ENCODE data around the gene E2F6.

The E2F6 gene

DNA sequence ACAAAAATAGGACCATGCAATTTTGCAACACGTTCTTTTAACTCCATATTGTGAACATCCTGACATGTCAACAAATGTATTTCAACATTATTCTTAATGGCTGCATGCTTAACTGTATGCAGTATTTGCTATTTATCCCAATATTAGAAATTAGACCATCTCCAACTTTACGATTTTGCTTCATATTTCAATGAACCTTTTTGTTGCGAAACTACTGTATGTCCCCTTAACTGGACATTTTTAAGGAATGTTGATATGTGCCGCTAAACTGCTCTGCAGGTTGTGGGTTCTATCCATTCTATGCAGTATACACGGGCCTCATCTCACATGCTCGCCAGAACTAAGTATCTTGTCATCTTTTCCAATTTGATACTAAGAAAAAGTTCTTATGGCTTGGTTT lies 11.1 kb downstream of the E2F6 start:
- no peak for DNase-seq

GRCh38 chr2:11450791-11451190 lies 15.2 kb downstream of the E2F6 start:
- no peak for DNase-seq

DNA sequence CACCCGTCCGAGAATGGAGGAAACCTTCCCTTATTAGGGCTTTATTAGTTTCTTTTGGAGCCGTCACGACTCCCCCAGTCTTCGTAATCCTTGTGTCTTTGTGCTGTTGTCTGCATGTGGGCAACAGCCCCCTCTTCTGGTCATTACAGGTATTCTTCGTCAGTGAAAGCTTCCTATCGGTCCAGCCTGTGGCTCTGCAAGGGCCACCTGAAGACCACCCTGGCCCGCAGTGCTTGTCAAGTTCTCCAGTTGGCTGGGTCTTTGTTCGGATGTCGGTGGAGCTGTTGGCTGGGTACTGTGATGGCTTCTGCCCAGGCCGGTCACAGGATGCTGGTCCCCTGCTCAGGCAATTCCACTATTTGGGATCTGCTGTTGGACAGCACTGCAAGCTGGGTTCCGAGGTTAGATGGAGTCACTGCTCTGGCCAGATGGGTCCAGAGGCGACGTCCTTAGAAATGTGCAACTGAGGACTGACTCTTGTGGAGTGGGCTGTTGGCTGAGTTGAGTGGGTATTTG lies 19.2 kb downstream of the E2F6 start:
- peak; percentile 24 for DNase-seq

GRCh38 chr2:11444737-11445136 lies 21.2 kb downstream of the E2F6 start:
- DNase-seq = no peak

DNA sequence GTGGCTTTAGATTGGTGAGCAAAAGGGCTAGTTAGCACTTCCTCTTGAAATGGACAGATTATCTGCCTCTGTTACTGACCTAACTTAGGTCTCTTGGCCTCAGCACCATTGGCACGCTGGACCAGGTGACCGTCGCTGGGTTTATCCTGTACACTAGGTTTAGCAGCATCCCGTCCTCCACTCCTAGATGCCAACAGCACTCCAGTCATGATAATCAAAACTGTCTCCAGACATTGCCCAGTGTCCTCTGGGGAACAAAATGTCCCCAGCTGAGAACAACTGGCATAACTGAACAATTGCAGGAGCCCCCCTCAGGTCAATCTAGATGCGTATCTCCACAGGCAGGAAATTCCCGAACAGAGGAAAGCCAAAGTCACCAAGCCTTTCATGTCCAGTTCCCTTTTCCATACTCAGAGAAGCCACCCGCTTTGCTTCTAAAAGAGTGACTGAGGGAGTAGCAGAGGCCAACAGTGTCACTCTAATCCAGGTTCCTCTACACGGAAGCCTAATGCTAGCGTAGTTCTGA lies 27.3 kb downstream of the E2F6 start:
- no peak for DNase-seq

- DNase-seq = no peak
Measured at GRCh38 chr2:11437602-11438001, 28.4 kb downstream of the E2F6 start.

GRCh38 chr2:11435036-11435435 lies 30.9 kb downstream of the E2F6 start:
- DNase-seq = no peak

GRCh38 chr2:11434443-11434842 lies 31.5 kb downstream of the E2F6 start:
- DNase-seq = no peak

DNA sequence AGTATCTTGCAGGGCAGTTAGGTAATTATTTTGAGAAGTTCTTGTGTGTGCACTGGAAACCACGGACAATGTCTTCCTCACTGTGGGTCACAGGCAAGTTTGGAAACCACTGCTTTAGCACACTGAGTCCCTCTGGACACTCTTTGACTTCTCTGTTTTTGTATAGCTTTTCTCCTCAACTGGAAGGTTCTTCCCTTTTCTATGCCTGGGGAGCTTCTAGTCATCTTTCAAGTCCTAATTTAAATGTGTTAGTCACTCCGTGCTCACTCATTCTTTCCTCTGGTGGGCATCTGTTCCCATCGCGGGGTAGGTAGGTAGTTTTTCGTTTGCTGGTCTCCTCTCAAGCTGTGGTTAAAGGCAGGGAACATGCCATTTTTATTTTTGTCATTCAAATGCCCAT lies 32.1 kb downstream of the E2F6 start:
- no peak for DNase-seq

- DNase-seq = no peak
Measured at GRCh38 chr2:11430729-11431128, 35.2 kb downstream of the E2F6 start.

DNA sequence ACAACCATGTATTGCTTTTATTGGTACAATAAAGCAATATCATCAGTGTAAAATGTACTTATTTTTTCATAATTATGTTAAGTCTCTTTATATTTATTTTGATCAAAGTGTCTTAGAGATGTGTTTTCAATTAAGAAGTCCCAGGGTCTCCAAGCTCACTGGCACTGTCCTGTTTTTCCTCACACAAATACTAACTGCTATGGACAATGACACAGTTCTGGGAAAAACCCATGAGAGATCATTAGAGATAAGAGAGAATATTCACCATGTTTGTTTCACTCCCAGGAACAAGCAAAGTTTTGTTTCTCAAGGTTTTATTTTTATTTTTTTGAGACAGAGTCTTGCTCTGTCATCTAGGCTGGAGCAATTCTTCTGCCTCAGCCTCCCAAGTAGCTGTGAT lies 38.7 kb downstream of the E2F6 start:
- DNase-seq = no peak

- DNase-seq = no peak
Measured at GRCh38 chr2:11422901-11423435, 43.0 kb downstream of the E2F6 start.

DNA sequence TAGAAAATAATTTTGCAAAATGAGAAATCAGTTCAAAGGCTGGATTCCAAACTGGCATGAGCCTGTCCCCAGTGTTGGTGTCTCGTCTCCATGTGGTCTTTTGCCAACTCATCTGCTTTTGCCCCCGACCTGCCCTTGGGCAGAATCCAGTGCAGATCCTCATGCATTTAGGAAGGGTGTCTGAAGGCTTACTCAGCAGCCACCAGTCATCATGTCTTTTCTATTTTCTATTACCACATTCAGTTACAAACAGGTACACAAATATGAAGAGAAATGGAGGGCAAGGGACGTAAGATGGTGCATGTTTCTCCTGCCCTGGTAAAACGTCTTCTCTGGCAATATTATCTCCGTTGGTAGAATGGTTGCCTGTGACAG lies 43.5 kb downstream of the E2F6 start:
- DNase-seq = no peak

- no peak for DNase-seq
Measured at GRCh38 chr2:11421863-11422490, 44.0 kb downstream of the E2F6 start.

DNA sequence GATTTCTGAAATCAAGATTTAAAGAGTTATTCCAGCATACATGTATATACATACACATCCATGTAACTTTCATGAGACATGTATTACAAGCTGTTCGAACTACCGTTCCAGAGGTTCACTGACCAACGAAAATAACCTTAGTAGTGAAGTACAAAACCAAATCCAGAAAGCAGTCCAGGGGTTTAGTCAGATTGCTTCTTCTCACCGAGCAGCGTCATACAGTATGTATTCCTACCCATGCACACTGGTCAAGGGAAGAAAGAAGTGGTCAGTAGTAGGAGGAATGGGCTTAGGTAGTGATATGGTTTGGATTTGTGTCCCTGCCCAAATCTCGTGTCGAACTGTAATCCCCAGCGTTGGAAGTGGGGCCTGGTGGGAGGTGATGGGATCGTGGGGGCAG lies 45.3 kb downstream of the E2F6 start:
- no peak for DNase-seq

DNA sequence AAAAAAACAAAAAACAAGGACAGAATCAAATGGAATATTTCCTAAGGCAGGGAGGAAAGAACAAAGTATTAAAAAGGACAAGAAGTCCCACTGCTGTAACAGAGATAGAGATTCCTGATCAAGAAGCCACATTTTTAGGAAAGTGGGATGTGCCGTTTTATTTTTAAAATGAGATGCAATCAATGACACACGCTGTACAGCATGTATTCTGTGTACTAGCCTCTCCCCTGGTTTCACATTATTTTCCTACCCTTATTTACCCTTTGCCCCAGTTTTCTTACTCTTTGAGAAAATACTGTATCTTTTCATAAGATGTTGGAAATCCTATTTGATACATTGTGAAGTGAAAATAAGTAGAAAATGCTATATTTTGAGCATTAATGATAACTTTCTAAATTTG lies 45.8 kb downstream of the E2F6 start:
- no peak for DNase-seq

DNA sequence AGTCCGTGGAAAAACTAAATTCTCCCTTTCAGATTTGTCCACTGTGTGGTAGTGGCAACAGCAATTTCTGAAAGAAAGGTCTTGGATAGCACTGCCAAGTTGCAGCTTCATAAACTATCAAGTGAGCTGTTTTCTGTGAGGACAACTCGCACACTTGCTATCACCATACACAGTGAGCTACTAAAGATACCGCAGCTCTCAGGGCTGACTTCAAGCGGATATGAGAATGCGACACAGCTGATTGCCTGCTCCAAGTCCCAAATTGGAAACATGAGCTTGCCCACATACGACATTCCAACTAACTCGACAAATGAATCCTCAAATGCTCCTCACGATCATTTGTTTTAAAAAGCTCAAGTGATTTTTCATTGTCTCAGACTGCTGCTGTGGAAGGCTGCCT lies 46.2 kb downstream of the E2F6 start:
- no peak for DNase-seq

GRCh38 chr2:11417946-11418585 lies 47.9 kb downstream of the E2F6 start:
- DNase-seq = no peak

GRCh38 chr2:11416931-11417330 lies 49.0 kb downstream of the E2F6 start:
- DNase-seq = no peak

DNA sequence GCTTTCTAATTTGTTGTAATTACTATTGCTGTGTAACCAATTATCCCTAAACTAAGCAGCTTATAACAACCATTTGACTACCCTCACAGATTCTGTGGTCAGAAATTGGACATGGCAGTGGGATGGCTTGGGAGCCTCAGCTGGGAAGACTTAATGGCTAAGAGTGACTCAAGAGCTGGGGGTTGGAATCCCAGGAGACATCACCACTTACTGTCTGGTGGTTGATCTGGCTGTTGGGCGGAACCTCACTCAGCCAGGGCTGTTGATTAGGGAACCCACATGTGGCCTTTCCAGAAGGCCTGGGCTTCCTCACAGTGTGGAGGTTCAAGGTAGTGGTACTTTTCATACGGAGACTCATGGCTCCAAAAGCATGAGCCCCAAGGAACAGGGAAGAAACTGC lies 49.8 kb downstream of the E2F6 start:
- no peak for DNase-seq

- no peak for DNase-seq
Measured at GRCh38 chr2:11414372-11415124, 51.4 kb downstream of the E2F6 start.

DNA sequence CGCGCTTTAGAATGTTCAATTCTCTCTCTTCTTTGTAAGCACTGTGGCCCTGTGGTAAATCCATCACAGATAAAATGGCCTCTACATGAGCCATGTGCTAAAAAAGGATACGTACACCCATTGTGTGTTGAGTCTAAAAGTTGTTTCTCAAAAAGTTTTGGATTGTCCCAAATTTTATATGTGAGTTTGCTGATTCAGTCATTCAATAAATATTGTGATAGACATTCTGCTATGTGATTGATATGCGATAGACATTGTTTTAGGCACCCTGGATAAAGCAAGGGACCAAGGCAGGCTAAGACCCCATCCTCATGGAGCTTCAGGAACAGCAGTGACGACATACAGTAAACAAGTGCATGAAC lies 53.5 kb downstream of the E2F6 start:
- no peak for DNase-seq

DNA sequence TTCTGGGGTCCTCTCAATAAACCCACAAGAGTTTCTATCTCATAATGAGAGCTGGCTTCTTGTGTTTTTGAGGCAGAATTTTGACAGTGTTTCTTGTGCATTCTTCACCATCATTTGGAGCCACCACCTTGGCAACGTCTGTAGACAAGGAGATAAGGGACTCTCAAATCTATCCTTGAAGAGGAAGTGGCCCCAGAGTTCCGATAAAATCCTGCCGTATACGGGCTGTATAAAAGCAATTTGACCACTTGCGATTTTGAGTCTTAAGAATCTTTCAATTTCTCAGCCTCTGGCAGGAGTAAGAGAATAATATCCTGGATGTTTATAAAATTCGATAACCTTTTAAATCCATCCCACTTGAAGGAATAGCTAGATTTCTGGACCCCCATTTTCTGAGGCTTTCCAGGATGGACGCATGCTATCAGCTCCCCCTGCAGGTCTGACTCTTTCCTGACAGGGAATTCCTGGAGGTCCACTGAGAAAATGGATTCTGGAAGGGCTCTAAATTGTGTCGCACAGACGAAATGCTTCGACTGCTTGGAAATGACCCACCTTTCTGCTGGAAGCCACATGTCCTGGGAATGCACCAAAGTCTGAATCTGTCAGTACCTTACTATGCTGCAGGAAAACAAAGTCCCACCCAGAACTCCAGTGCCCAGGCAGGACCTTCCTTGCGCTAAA lies 54.1 kb downstream of the E2F6 start:
- DNase-seq = no peak
